KMS-11 (cell line): ENCODE measurements around the gene CDK7.
"Not testable (repeated sequence)": the region's sequence is repeated elsewhere in the genome, so short reads cannot be mapped to it uniquely, and the experiment has no call there.

Experiments
- H2AFZ ChIP-seq: fragments of 200-600 bp; sonication (generic); 2 replicates; pipeline ENCODE4 v1.6.1; 2016; ENCODE audit warnings: antibody characterized with exemption, mixed run types, low read depth
- H3K27ac ChIP-seq: fragments of 200-600 bp; sonication (generic); 2 replicates; pipeline ENCODE4 v1.6.1; 2016; ENCODE audit warnings: mild to moderate bottlenecking, mixed run types
- H3K27me3 ChIP-seq: fragments of 200-600 bp; sonication (generic); 2 replicates; pipeline ENCODE4 v1.6.1; 2017; ENCODE audit warnings: mild to moderate bottlenecking, low read depth, mixed run types, moderate library complexity; ENCODE audit not compliant: insufficient read depth
- H3K36me3 ChIP-seq: fragments of 200-600 bp; sonication (generic); 2 replicates; pipeline ENCODE4 v1.6.1; 2017; ENCODE audit warnings: mild to moderate bottlenecking, mixed run types; ENCODE audit not compliant: insufficient read depth
- H3K4me1 ChIP-seq: fragments of 200-600 bp; sonication (generic); 2 replicates; pipeline ENCODE4 v1.6.1; 2016; ENCODE audit warnings: mild to moderate bottlenecking, low read depth, mixed run types; ENCODE audit not compliant: poor library complexity, severe bottlenecking
- H3K4me2 ChIP-seq: fragments of 200-600 bp; sonication (generic); 2 replicates; pipeline ENCODE4 v1.7.0; 2016; ENCODE audit warnings: mild to moderate bottlenecking, mixed run types
- H3K4me3 ChIP-seq: fragments of 200-600 bp; sonication (generic); IDR thresholded peaks from 2 replicates; pipeline ENCODE4 v1.6.1; 2017; ENCODE audit warnings: low read depth, low read length, mixed read lengths; ENCODE audit not compliant: insufficient read depth
- H3K79me2 ChIP-seq: fragments of 200-600 bp; sonication (generic); 2 replicates; pipeline ENCODE4 v1.6.1; 2016; ENCODE audit warnings: low read depth, mixed run types; ENCODE audit not compliant: insufficient read depth
- H3K9ac ChIP-seq: fragments of 200-600 bp; sonication (generic); 2 replicates; pipeline ENCODE4 v1.6.1; 2016; ENCODE audit warnings: mild to moderate bottlenecking, mixed run types
- H4K20me1 ChIP-seq: fragments of 200-600 bp; sonication (generic); 2 replicates; pipeline ENCODE4 v1.6.1; 2016; ENCODE audit warnings: mild to moderate bottlenecking, mixed run types; ENCODE audit not compliant: insufficient read depth
- CTCF ChIP-seq: fragments of 200-600 bp; sonication (generic); conservative IDR thresholded peaks from 2 replicates; pipeline ENCODE4 v1.6.1; 2017; ENCODE audit warnings: low read depth, mild to moderate bottlenecking, antibody characterized with exemption, low read length, moderate library complexity, mixed read lengths

The CDK7 gene

GRCh38 chr5:69219939-69220338 lies 14.7 kb upstream of the CDK7 start:
- H3K4me2 ChIP-seq, result no peak overlapping the region
- peaks cover 15% of the 10 kb centered on the region for H3K4me1 ChIP-seq
- H3K79me2 ChIP-seq, result peaks cover 11% of the 10 kb centered on the region; the same call in 1 of the 2 replicates
- no peaks in the 10 kb centered on the region for H4K20me1 ChIP-seq
- no peaks in the 10 kb centered on the region for H3K27me3 ChIP-seq
- H3K4me3 ChIP-seq, result no peak overlapping the region
- H2AFZ ChIP-seq, result no peak overlapping the region
- no peak for TF ChIP-seq CTCF
- no peaks in the 10 kb centered on the region for H3K36me3 ChIP-seq
- H3K9ac ChIP-seq, result no peak overlapping the region
- no peak overlapping the region for H3K27ac ChIP-seq

GRCh38 chr5:69220371-69220770 lies 14.3 kb upstream of the CDK7 start:
- not testable (repeated sequence) for H2AFZ ChIP-seq, H3K4me2 ChIP-seq, H3K4me3 ChIP-seq, H3K27ac ChIP-seq, H4K20me1 ChIP-seq, H3K27me3 ChIP-seq, H3K36me3 ChIP-seq, H3K9ac ChIP-seq
- H3K4me1 ChIP-seq, result peaks cover 13% of the 10 kb centered on the region
- H3K79me2 ChIP-seq, result peaks cover 11% of the 10 kb centered on the region; the same call in 1 of the 2 replicates

- not testable (repeated sequence) for H3K27ac ChIP-seq, H3K27me3 ChIP-seq, H3K9ac ChIP-seq, H3K4me3 ChIP-seq, H2AFZ ChIP-seq, H3K36me3 ChIP-seq, H3K4me2 ChIP-seq, H4K20me1 ChIP-seq
- H3K4me1 ChIP-seq, result peaks cover 13% of the 10 kb centered on the region
- H3K79me2 ChIP-seq, result peaks cover 11% of the 10 kb centered on the region; the same call in 1 of the 2 replicates
These were observed 13.9 kb upstream of the CDK7 start for GRCh38 chr5:69220833-69221232.

- Histone ChIP-seq H3K4me2 (no peak overlapping the region), H3K36me3 (no peaks in the 10 kb centered on the region; the same call in 1 of the 2 replicates), H4K20me1 (no peaks in the 10 kb centered on the region), H2AFZ (no peak overlapping the region), H3K4me1 (no peaks in the 10 kb centered on the region), H3K4me3 (no peak overlapping the region), H3K27me3 (no peaks in the 10 kb centered on the region), H3K79me2 (no peaks in the 10 kb centered on the region), H3K9ac (no peak overlapping the region), H3K27ac (no peak overlapping the region)
- no peak for TF ChIP-seq CTCF
These were observed 10.2 kb upstream of the CDK7 start for GRCh38 chr5:69224520-69224919.

GRCh38 chr5:69225860-69226259 lies 8.8 kb upstream of the CDK7 start:
- no peak for TF ChIP-seq CTCF
- Histone ChIP-seq H3K4me2 (no peak overlapping the region), H3K79me2 (no peaks in the 10 kb centered on the region), H3K36me3 (no peaks in the 10 kb centered on the region; the same call in 1 of the 2 replicates), H4K20me1 (no peaks in the 10 kb centered on the region), H3K9ac (no peak overlapping the region), H3K27me3 (no peaks in the 10 kb centered on the region), H3K4me3 (no peak overlapping the region), H2AFZ (no peak overlapping the region), H3K27ac (no peak overlapping the region), H3K4me1 (no peaks in the 10 kb centered on the region)
